ENCODE measurements around the gene APOBEC3B.

DNA sequence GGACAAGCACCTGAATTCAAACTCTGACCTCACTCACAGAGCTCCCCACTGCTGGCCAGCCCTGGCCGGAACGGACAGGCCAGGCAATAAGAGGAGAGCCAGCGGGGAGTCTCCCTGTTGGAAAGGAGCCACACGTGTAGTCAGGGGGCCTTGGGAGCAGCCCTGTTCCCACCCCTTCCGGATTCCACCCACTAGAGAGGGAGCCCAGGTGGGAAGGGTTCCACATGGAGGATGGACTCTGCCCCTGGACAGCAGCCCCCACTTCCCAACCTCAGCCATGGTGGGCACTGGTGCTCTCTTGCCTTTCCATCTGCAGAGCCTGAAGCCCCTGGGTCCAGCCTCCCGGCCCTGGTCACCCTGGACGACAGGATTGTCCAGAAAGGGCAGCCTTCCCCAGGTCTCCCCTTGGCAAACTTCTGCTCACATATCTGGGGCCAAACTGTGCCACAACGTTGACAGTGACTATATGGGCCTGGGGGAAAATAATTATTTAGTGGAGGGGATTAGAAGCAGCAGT lies 32.2 kb upstream of the APOBEC3B start:
- TF ChIP-seq EZH2 (IDR thresholded peaks at IDR 0.05; ENCODE audit: insufficient read depth, poor library complexity, severe bottlenecking) (no peak), EZH2phosphoT487 (IDR thresholded peaks at IDR 0.05; ENCODE audit: insufficient read depth, low read depth) (no peak)

Data from GM23248 (cell line).